ENCODE measurements around the gene DLL1. TPM values are rescaled to one million over a fixed set of nuclear protein-coding genes. Genes with fewer than 3 reads are reported as not detected.

Gene DLL1
- total RNA-seq, 1 experiment from 2014 or later = not detected

- Histone ChIP-seq H3K36me3 (ENCODE audit: low read depth) (no peaks in the 10 kb centered on the region), H3K27ac (no peak overlapping the region), H3K4me1 (replicated peaks; ENCODE audit: insufficient read depth) (no peaks in the 10 kb centered on the region), H3K79me2 (ENCODE audit: low read depth) (no peaks in the 10 kb centered on the region), H4K20me1 (ENCODE audit: insufficient read depth) (no peaks in the 10 kb centered on the region), H3F3A (ENCODE audit: insufficient read depth, low read depth) (no peaks in the 10 kb centered on the region), H3K9me2 (ENCODE audit: insufficient read depth) (no peaks in the 10 kb centered on the region), H3K4me2 (no peak overlapping the region), H3K27me3 (ENCODE audit: insufficient read depth, low read depth) (peaks cover 95% of the 10 kb centered on the region), H3K4me3 (no peak overlapping the region), H3K9me3 (ENCODE audit: insufficient read depth, low read depth) (no peaks in the 10 kb centered on the region), H2AFZ (no peak overlapping the region)
- DNase-seq = no peak
- POLR2A ChIA-PET (ENCODE audit: unreplicated experiment) = no interaction called here
- CTCF ChIA-PET = no interaction called here
- no TSS peak for BruUV-seq (replicated peaks)
- intact Hi-C loops (cut with micrococcal nuclease; ENCODE audit: unreplicated experiment) = no loop called here
- TF ChIP-seq CTCF (conservative IDR thresholded peaks at IDR 0.05) = no peak
- TF ChIP-seq EZH2 (IDR thresholded peaks at IDR 0.05; ENCODE audit: low read depth) = no peak
These were observed 37.5 kb downstream of the DLL1 start for GRCh38 chr6:170253226-170253909.

GRCh38 chr6:170251776-170252571 lies 38.9 kb downstream of the DLL1 start:
- TF ChIP-seq CTCF (conservative IDR thresholded peaks at IDR 0.05) (no peak), EZH2 (IDR thresholded peaks at IDR 0.05; ENCODE audit: low read depth) (no peak)
- H3K27ac ChIP-seq = no peak overlapping the region
- no peaks in the 10 kb centered on the region for H3F3A ChIP-seq (ENCODE audit: insufficient read depth, low read depth)
- no peaks in the 10 kb centered on the region for H3K4me1 ChIP-seq (replicated peaks; ENCODE audit: insufficient read depth)
- CTCF ChIA-PET = no interaction called here
- H3K27me3 ChIP-seq (ENCODE audit: insufficient read depth, low read depth) = peaks cover 92% of the 10 kb centered on the region
- no peak overlapping the region for H2AFZ ChIP-seq
- no peaks in the 10 kb centered on the region for H3K9me2 ChIP-seq (ENCODE audit: insufficient read depth)
- POLR2A ChIA-PET (ENCODE audit: unreplicated experiment) = no interaction called here
- no peaks in the 10 kb centered on the region for H3K79me2 ChIP-seq (ENCODE audit: low read depth)
- intact Hi-C loops (cut with micrococcal nuclease; ENCODE audit: unreplicated experiment) = no loop called here
- no peaks in the 10 kb centered on the region for H3K36me3 ChIP-seq (ENCODE audit: low read depth)
- DNase-seq = no peak
- no peak overlapping the region for H3K4me2 ChIP-seq
- no TSS peak for BruUV-seq (replicated peaks)
- H3K4me3 ChIP-seq = no peak overlapping the region
- no peaks in the 10 kb centered on the region for H3K9me3 ChIP-seq (ENCODE audit: insufficient read depth, low read depth)
- H4K20me1 ChIP-seq (ENCODE audit: insufficient read depth) = no peaks in the 10 kb centered on the region

- H3K27me3 ChIP-seq (ENCODE audit: insufficient read depth, low read depth) = peaks cover 84% of the 10 kb centered on the region
- BruUV-seq (replicated peaks) = no TSS peak
- no peaks in the 10 kb centered on the region for H4K20me1 ChIP-seq (ENCODE audit: insufficient read depth)
- H3K27ac ChIP-seq = no peak overlapping the region
- ChIA-PET CTCF (no interaction called here), POLR2A (ENCODE audit: unreplicated experiment) (no interaction called here)
- no peaks in the 10 kb centered on the region for H3F3A ChIP-seq (ENCODE audit: insufficient read depth, low read depth)
- no peaks in the 10 kb centered on the region for H3K79me2 ChIP-seq (ENCODE audit: low read depth)
- H2AFZ ChIP-seq = no peak overlapping the region
- no peak for DNase-seq
- H3K36me3 ChIP-seq (ENCODE audit: low read depth) = no peaks in the 10 kb centered on the region
- H3K4me3 ChIP-seq = no peak overlapping the region
- TF ChIP-seq CTCF (conservative IDR thresholded peaks at IDR 0.05) (no peak), EZH2 (IDR thresholded peaks at IDR 0.05; ENCODE audit: low read depth) (no peak)
- no peaks in the 10 kb centered on the region for H3K9me2 ChIP-seq (ENCODE audit: insufficient read depth)
- intact Hi-C loops (cut with micrococcal nuclease; ENCODE audit: unreplicated experiment) = no loop called here
- H3K4me1 ChIP-seq (replicated peaks; ENCODE audit: insufficient read depth) = no peaks in the 10 kb centered on the region
- H3K9me3 ChIP-seq (ENCODE audit: insufficient read depth, low read depth) = no peaks in the 10 kb centered on the region
- no peak overlapping the region for H3K4me2 ChIP-seq
These were observed 39.7 kb downstream of the DLL1 start for GRCh38 chr6:170250981-170251775.

All from PC-9 (cell line).